HepG2 (cell line): Measurements from ENCODE around the gene VTI1B. TPM values are rescaled to one million over a fixed set of nuclear protein-coding genes. Genes with fewer than 3 reads are reported as not detected.

ENCODE experiments used
- ATAC-seq: fragments of 200-7000 bp; cut with Tn5 transposase; 3 replicates; pipeline ENCODE4 v1.9.1; 2020; ENCODE audit warnings: mild to moderate bottlenecking, moderate library complexity
- BruUV-seq: library from RNA; stranded (reverse); fragments of 400-500 nt; replicated peaks from 2 replicates; lab custom pipeline; 2021; lab: Mats Ljungman, UMichigan
- CTCF ChIA-PET: fragments of 300-600 bp; formaldehyde crosslinking; extraction: SDS; loops from one replicate; lab custom pipeline; 2021; ENCODE audit warnings: low total read pairs, inconsistent platforms, low intra/inter-chr PET ratio; lab: Yijun Ruan, JAX
- POLR2A ChIA-PET: fragments of 350-600 bp; sonication (Branson Sonifier 250); formaldehyde crosslinking; loops from one replicate; lab custom pipeline; 2020; ENCODE audit warnings: antibody characterized with exemption, inconsistent platforms; lab: Yijun Ruan, JAX
- DNase-seq: peaks from one replicate; pipeline ENCODE4 v3.0.0-alpha.2; 2015; ENCODE audit warnings: low spot score
- FAIRE-seq: peaks from 3 replicates; lab custom pipeline; 2011; peaks lifted over from hg19 to GRCh38; lab: Jason Lieb, UNC
- H2AFZ ChIP-seq: one replicate; pipeline ENCODE4 v1.6.1; 2011; ENCODE audit warnings: low read length, inconsistent platforms
- H3K27ac ChIP-seq: fragments of 300-600 bp; 3 replicates; pipeline ENCODE4 v1.8.0; 2011; ENCODE audit warnings: mixed run types, mild to moderate bottlenecking, mixed read lengths, low read length, inconsistent platforms; ENCODE audit not compliant: insufficient read depth; ENCODE audit errors: extremely low read length
- H3K27me3 ChIP-seq, 2 experiments: fragments of 200-600 bp in 1 of 2; 2 replicates in 1 of 2; 3 replicates in 1 of 2; pipeline versions ENCODE4 v1.6.0 to v1.8.0; 2011; ENCODE audit warnings: low read length in 2 of 2, mild to moderate bottlenecking in 2 of 2, moderate library complexity in 2 of 2, inconsistent platforms in 1 of 2; ENCODE audit not compliant: insufficient read depth in 2 of 2, control insufficient read depth in 1 of 2
- H3K36me3 ChIP-seq, 2 experiments: fragments of 200-600 bp in 1 of 2; replicated peaks in 1 of 2; 2 replicates in 1 of 2; 3 replicates in 1 of 2; pipeline versions ENCODE4 v1.5.1 to v1.8.0; 2011; ENCODE audit warnings: low read length in 2 of 2, inconsistent platforms in 1 of 2; ENCODE audit not compliant: insufficient read depth in 2 of 2, control insufficient read depth in 1 of 2
- H3K4me1 ChIP-seq: 2 replicates; pipeline ENCODE4 v1.5.1; 2012; ENCODE audit warnings: low read length, inconsistent platforms; ENCODE audit not compliant: insufficient read depth
- H3K4me2 ChIP-seq: 2 replicates; pipeline ENCODE4 v1.6.0; 2011; ENCODE audit warnings: low read depth, low read length, inconsistent platforms
- H3K4me3 ChIP-seq, 3 experiments: fragments of 200-600 bp in 1 of 3; sonication (generic), shearing (Covaris generic) in 1 of 3; replicated peaks in 1 of 3; 2 replicates each; pipeline ENCODE4 v1.5.1; 2011 to 2016; ENCODE audit warnings: low read length in 3 of 3, inconsistent platforms in 2 of 3, low read depth in 2 of 3, mild to moderate bottlenecking in 2 of 3, control low read depth in 1 of 3, mixed read lengths in 1 of 3; ENCODE audit not compliant: insufficient read depth in 1 of 3
- H3K79me2 ChIP-seq: one replicate; pipeline ENCODE4 v1.6.1; 2011; ENCODE audit warnings: low read length, inconsistent platforms; ENCODE audit not compliant: insufficient read depth
- H3K9ac ChIP-seq: 2 replicates; pipeline ENCODE4 v1.6.0; 2011; ENCODE audit warnings: mild to moderate bottlenecking, low read depth, low read length, inconsistent platforms; ENCODE audit not compliant: insufficient read depth
- H3K9me3 ChIP-seq: 2 replicates; pipeline ENCODE4 v1.5.1; 2012; ENCODE audit warnings: mild to moderate bottlenecking, low read length
- H4K20me1 ChIP-seq: 2 replicates; pipeline ENCODE4 v1.6.0; 2011; ENCODE audit warnings: inconsistent platforms, mild to moderate bottlenecking, low read length, moderate library complexity; ENCODE audit not compliant: insufficient read depth
- GATA4 ChIP-seq: sonication (generic); IDR thresholded peaks from 2 replicates; pipeline ENCODE4 v1.6.1; 2016; ENCODE audit warnings: antibody characterized with exemption, low read depth, borderline replicate concordance
- HES4 ChIP-seq: sonication (generic); formaldehyde crosslinking; IDR thresholded peaks from 2 replicates; pipeline ENCODE4 v1.9.0; 2021; ENCODE audit warnings: mild to moderate bottlenecking, missing genetic modification reagents, borderline replicate concordance
- MAFG ChIP-seq: sonication (generic); formaldehyde crosslinking; IDR thresholded peaks from 2 replicates; pipeline ENCODE4 v1.5.1; 2020; ENCODE audit warnings: mild to moderate bottlenecking, missing genetic modification reagents
- MTERF4 ChIP-seq: sonication (generic); formaldehyde crosslinking; IDR thresholded peaks from 2 replicates; pipeline ENCODE4 v1.8.0; 2023; ENCODE audit warnings: mild to moderate bottlenecking, missing genetic modification reagents
- NCOA1 ChIP-seq: sonication (generic); formaldehyde crosslinking; IDR thresholded peaks from 2 replicates; pipeline ENCODE4 v1.9.0; 2021; ENCODE audit warnings: missing genetic modification reagents
- POLR2AphosphoS2 ChIP-seq: IDR thresholded peaks from 2 replicates; pipeline ENCODE4 v1.6.1; 2011; ENCODE audit warnings: low read depth, low read length, improper control_type of control experiment
- SMC3 ChIP-seq: IDR thresholded peaks from 2 replicates; pipeline ENCODE4 v1.6.1; 2011; ENCODE audit warnings: low read length, improper control_type of control experiment
- ZNF20 ChIP-seq: sonication (generic); formaldehyde crosslinking; IDR thresholded peaks from 2 replicates; pipeline ENCODE4 v1.4.0; 2020; ENCODE audit warnings: mild to moderate bottlenecking, moderate library complexity, missing genetic modification reagents
- ZNF225 ChIP-seq: sonication (generic); formaldehyde crosslinking; IDR thresholded peaks from 2 replicates; pipeline ENCODE4 v1.4.0; 2020; ENCODE audit warnings: mild to moderate bottlenecking, missing genetic modification reagents
- ZNF232 ChIP-seq: sonication (generic); formaldehyde crosslinking; IDR thresholded peaks from 2 replicates; pipeline ENCODE4 v1.4.0; 2020; ENCODE audit warnings: missing genetic modification reagents, borderline replicate concordance
- ZNF331 ChIP-seq: sonication (generic); formaldehyde crosslinking; IDR thresholded peaks from 2 replicates; pipeline ENCODE4 v1.4.0; 2020; ENCODE audit warnings: missing genetic modification reagents
- ZNF44 ChIP-seq: sonication (generic); formaldehyde crosslinking; IDR thresholded peaks from 2 replicates; pipeline ENCODE4 v1.5.1; 2020; ENCODE audit warnings: mild to moderate bottlenecking, missing genetic modification reagents
- ZNF460 ChIP-seq: sonication (generic); formaldehyde crosslinking; IDR thresholded peaks from 2 replicates; pipeline ENCODE4 v1.5.1; 2020; ENCODE audit warnings: missing genetic modification reagents, mild to moderate bottlenecking, borderline replicate concordance
- ZNF678 ChIP-seq: sonication (generic); formaldehyde crosslinking; IDR thresholded peaks from 2 replicates; pipeline ENCODE4 v1.4.0; 2020; ENCODE audit warnings: mild to moderate bottlenecking, missing genetic modification reagents
- WGBS: methylation state at CpG from one replicate; pipeline ENCODE4 v1.1.6; 2017; ENCODE audit warnings: low lambda C conversion rate; 5-methylcytosine and 5-hydroxymethylcytosine counted together
- in situ Hi-C: cut with HindIII; loops from 2 replicates; pipeline ENCODE4 v1.10.0; 2017; ENCODE audit warnings: low pct_unique_long_range_greater_than_20kb; ENCODE audit not compliant: extremely low pct_ligation_motif_present
- intact Hi-C: fragments of 100-400 bp; cut with micrococcal nuclease; formaldehyde crosslinking; loops from one replicate; pipeline ENCODE4 v1.10.0; 2022; ENCODE audit not compliant: unreplicated experiment
- polyA plus RNA-seq, 8 experiments: library from polyadenylated mRNA; depleted of rRNA in 3 of 8; stranded (reverse) in 7 of 8; unstranded in 1 of 8; fragments of >200 nt; fragmentation: Illumina TruSeq in 4 of 8; extraction: Trizol in 4 of 8; gene quantifications; 2 replicates each; pipeline versions ENCODE4 v1.2.1 to v1.2.3, GENCODE V29; 2011 to 2016; ENCODE audit warnings: low read depth in 4 of 8, missing spikeins in 1 of 8, mixed read lengths in 1 of 8; ENCODE audit not compliant: insufficient read depth in 1 of 8
- total RNA-seq, 5 experiments: library from RNA; depleted of rRNA; stranded (reverse); fragments of >200 nt; fragmentation: Illumina TruSeq; extraction: Trizol; gene quantifications; 2 replicates each; pipeline ENCODE4 v1.2.3, GENCODE V29; 2016; ENCODE audit warnings: low read depth in 1 of 5

Gene VTI1B
- total and polyA plus RNA-seq, 2 of the 13 experiments (the other 11 are each of a cell fraction or from before 2014, with no cell fraction given): 39.0 to 103 TPM

DNA sequence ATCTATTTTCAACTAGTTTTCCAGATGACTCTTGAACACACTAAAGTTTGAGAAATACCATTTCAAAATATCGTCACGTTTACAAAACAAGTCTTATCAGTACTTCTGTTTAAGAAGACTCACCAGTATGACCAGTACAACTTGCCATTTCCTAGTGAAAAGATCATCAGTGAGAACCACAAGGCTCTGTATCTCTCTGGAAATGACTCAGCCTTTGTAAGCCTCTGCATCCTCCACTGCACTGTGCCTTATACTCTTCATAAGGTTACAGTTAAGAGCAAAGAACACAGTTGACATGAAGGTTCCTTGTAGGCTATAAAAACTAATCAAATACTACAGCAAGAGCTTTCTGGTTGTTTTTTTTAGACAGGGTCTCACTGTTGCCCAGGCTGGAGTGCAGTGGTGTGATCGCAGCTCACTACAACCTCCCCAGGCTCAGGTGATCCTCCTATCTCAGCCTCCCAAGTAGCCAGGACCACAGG is 5.7 kb upstream of the VTI1B start (continued):
- TF ChIP-seq ZNF460 (CRISPR knock-in tag): no peak
- TF ChIP-seq ZNF678 (CRISPR knock-in tag): no peak
- no peak for TF ChIP-seq SMC3
- TF ChIP-seq GATA4: no peak
- TF ChIP-seq NCOA1 (CRISPR knock-in tag): no peak
- TF ChIP-seq MAFG (CRISPR knock-in tag): no peak
- TF ChIP-seq HES4 (CRISPR knock-in tag): no peak
- TF ChIP-seq ZNF44 (CRISPR knock-in tag): no peak
- no peak for TF ChIP-seq ZNF20

DNA sequence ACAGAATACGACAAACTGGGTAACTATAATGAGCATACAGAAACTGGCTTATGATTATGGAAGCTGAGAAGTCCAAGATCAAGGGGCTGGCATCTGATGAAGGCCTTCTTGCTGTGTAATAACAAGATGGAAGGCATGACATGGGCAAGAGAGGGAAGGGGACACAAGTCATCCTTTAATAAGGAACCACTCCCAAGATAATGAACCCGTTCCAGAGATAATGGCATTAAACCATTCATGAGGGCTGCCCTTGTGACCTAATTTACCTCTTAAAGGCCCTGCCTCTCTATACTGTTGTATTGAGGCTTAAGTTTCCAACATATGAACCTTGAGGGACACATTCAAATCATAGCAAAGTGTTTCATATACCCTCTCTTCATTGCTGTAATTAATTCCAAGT is 4.6 kb upstream of the VTI1B start:
- Histone ChIP-seq H3K27me3 (no peaks in the 10 kb centered on the region), H3K27ac (no peak overlapping the region), H4K20me1 (no peaks in the 10 kb centered on the region), H3K4me2 (no peak overlapping the region), H3K36me3 (peaks cover 13 to 66% of the 10 kb centered on the region in 2 experiments), H3K4me3 (no peak overlapping the region), H3K9ac (no peak overlapping the region), H3K4me1 (peaks cover 8% of the 10 kb centered on the region), H3K79me2 (peaks cover 10% of the 10 kb centered on the region), H2AFZ (no peak overlapping the region), H3K9me3 (no peaks in the 10 kb centered on the region)
- no TSS peak for BruUV-seq
- 100% methylated on average over 2 of the region's 2 CpGs for WGBS
- TF ChIP-seq MTERF4 (CRISPR knock-in tag) (no peak), POLR2AphosphoS2 (no peak), ZNF232 (CRISPR knock-in tag) (no peak), ZNF331 (no peak), ZNF225 (CRISPR knock-in tag) (no peak)
- CTCF ChIA-PET: no interaction called here
- DNase-seq: no peak
- no peak for ATAC-seq
- POLR2A ChIA-PET: no interaction called here
- in situ Hi-C loops (no loop called here), intact Hi-C loops (no loop called here)
- no peak for FAIRE-seq
